Body of pancreas (tissue), 4 donors: ENCODE results near the gene SMIM28.

ENCODE experiments used
- POLR2A ChIP-seq, 3 donors: fragments of 450-650 bp; IDR thresholded peaks; one replicate each; pipeline ENCODE4 v1.6.1; 2016; ENCODE audit warnings: antibody characterized with exemption in 3 of 3, mild to moderate bottlenecking in 2 of 3
- TF ChIP-seq, protein P1 (sequence below), 7 experiments: fragments of 450-650 bp in 4 of 7; fragments of 200-600 bp in 3 of 7; sonication (generic) in 3 of 7; IDR thresholded peaks; one replicate each; pipeline ENCODE4 v1.5.1; 2016 to 2019; ENCODE audit warnings: antibody characterized with exemption in 7 of 7

- no peak for TF ChIP-seq POLR2A (IDR thresholded peaks at IDR 0.05)
- TF ChIP-seq, protein P1, sequence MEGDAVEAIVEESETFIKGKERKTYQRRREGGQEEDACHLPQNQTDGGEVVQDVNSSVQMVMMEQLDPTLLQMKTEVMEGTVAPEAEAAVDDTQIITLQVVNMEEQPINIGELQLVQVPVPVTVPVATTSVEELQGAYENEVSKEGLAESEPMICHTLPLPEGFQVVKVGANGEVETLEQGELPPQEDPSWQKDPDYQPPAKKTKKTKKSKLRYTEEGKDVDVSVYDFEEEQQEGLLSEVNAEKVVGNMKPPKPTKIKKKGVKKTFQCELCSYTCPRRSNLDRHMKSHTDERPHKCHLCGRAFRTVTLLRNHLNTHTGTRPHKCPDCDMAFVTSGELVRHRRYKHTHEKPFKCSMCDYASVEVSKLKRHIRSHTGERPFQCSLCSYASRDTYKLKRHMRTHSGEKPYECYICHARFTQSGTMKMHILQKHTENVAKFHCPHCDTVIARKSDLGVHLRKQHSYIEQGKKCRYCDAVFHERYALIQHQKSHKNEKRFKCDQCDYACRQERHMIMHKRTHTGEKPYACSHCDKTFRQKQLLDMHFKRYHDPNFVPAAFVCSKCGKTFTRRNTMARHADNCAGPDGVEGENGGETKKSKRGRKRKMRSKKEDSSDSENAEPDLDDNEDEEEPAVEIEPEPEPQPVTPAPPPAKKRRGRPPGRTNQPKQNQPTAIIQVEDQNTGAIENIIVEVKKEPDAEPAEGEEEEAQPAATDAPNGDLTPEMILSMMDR (IDR thresholded peaks at IDR 0.05): no peak
These were observed 52.1 kb downstream of the SMIM28 start for GRCh38 chr6:138429761-138430160.
